Upper lobe of left lung (tissue), 4 donors: ENCODE measurements around the gene RPUSD3.

ENCODE experiments used
- POLR2AphosphoS5 ChIP-seq, 2 donors: sonication (generic); formaldehyde crosslinking; IDR thresholded peaks; one replicate each; pipeline ENCODE4 v1.5.1; 2017; ENCODE audit warnings: antibody characterized with exemption in 2 of 2
- TF ChIP-seq, protein P1 (sequence below), 6 experiments: fragments of 450-650 bp in 4 of 6; fragments of 200-600 bp in 2 of 6; sonication (generic) in 2 of 6; IDR thresholded peaks; one replicate each; pipeline ENCODE4 v1.5.1; 2016 to 2019; ENCODE audit warnings: antibody characterized with exemption in 6 of 6

- TF ChIP-seq, protein P1, sequence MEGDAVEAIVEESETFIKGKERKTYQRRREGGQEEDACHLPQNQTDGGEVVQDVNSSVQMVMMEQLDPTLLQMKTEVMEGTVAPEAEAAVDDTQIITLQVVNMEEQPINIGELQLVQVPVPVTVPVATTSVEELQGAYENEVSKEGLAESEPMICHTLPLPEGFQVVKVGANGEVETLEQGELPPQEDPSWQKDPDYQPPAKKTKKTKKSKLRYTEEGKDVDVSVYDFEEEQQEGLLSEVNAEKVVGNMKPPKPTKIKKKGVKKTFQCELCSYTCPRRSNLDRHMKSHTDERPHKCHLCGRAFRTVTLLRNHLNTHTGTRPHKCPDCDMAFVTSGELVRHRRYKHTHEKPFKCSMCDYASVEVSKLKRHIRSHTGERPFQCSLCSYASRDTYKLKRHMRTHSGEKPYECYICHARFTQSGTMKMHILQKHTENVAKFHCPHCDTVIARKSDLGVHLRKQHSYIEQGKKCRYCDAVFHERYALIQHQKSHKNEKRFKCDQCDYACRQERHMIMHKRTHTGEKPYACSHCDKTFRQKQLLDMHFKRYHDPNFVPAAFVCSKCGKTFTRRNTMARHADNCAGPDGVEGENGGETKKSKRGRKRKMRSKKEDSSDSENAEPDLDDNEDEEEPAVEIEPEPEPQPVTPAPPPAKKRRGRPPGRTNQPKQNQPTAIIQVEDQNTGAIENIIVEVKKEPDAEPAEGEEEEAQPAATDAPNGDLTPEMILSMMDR (IDR thresholded peaks at IDR 0.05), result no peak
- TF ChIP-seq POLR2AphosphoS5 (IDR thresholded peaks at IDR 0.05), result no peak
Observed at GRCh38 chr3:9870978-9871377, 27.2 kb upstream of the RPUSD3 start.
